Activated CD4-positive, alpha-beta T cell treated with anti-CD3 and anti-CD28 coated beads, Interleukin-2, amount 50 U/mL, for 4 hours (primary cell): ENCODE results near the gene ZNF641.

Experiments
- DNase-seq, 2 experiments: peaks; one replicate each; pipeline ENCODE4 v3.0.0-alpha.2; 2020

Gene ZNF641

GRCh38 chr12:48350249-48351021 is at the start of gene ZNF641:
TSS of gene ZNF641 (minus strand) at chr12:48350919. CDS start at chr12:48348090, 2,829 bp downstream.
- peak; percentile 71 to 78 for DNase-seq

GRCh38 chr12:48390026-48390425 is 39.3 kb upstream of the ZNF641 start:
- no peak for DNase-seq

GRCh38 chr12:48389409-48389808 is 38.7 kb upstream of the ZNF641 start:
- no peak for DNase-seq

- no peak for DNase-seq
Observed at GRCh38 chr12:48388938-48389337, 38.2 kb upstream of the ZNF641 start.

- no peak for DNase-seq
Observed at GRCh38 chr12:48388460-48388859, 37.7 kb upstream of the ZNF641 start.

GRCh38 chr12:48380596-48380995 is 29.9 kb upstream of the ZNF641 start:
- no peak for DNase-seq

- DNase-seq = no peak
Observed at GRCh38 chr12:48379794-48380193, 29.1 kb upstream of the ZNF641 start.

- DNase-seq = no peak
Observed at GRCh38 chr12:48377646-48378045, 26.9 kb upstream of the ZNF641 start.

- DNase-seq = no peak
Observed at GRCh38 chr12:48374164-48374563, 23.4 kb upstream of the ZNF641 start.

GRCh38 chr12:48366131-48366530 is 15.4 kb upstream of the ZNF641 start:
- DNase-seq = no peak

GRCh38 chr12:48361664-48362339 is 11.1 kb upstream of the ZNF641 start:
- DNase-seq = no peak

GRCh38 chr12:48358937-48359513 is 8.3 kb upstream of the ZNF641 start:
- no peak for DNase-seq

- DNase-seq = no peak
Observed at GRCh38 chr12:48356041-48356768, 5.5 kb upstream of the ZNF641 start.

- no peak for DNase-seq
Observed at GRCh38 chr12:48352157-48352760, 1.5 kb upstream of the ZNF641 start.

- no peak for DNase-seq
Observed at GRCh38 chr12:48351022-48351708, 446 bp upstream of the ZNF641 start.

- no peak for DNase-seq
Observed at GRCh38 chr12:48349471-48349870, 1.2 kb downstream of the ZNF641 start.

GRCh38 chr12:48342980-48343379 is 7.7 kb downstream of the ZNF641 start:
- no peak for DNase-seq

- no peak for DNase-seq
Observed at GRCh38 chr12:48340943-48341342, 9.8 kb downstream of the ZNF641 start.

GRCh38 chr12:48339442-48340117 is 11.1 kb downstream of the ZNF641 start:
- no peak for DNase-seq

GRCh38 chr12:48336564-48336963 is 14.2 kb downstream of the ZNF641 start:
- DNase-seq = no peak

- no peak for DNase-seq
Observed at GRCh38 chr12:48336061-48336460, 14.7 kb downstream of the ZNF641 start.

GRCh38 chr12:48334808-48335207 is 15.9 kb downstream of the ZNF641 start:
- no peak for DNase-seq
